Hypothalamus (tissue), 51 donors: ENCODE data around the gene HLA-E.
"Not testable (repeated sequence)": the region's sequence is repeated elsewhere in the genome, so short reads cannot be mapped to it uniquely, and the experiment has no call there.

Experiments used
- DNase-seq, 51 donors: peaks; one replicate each; lab custom pipeline; 2025; lab: John Stamatoyannopoulos, UW

Gene HLA-E

DNA sequence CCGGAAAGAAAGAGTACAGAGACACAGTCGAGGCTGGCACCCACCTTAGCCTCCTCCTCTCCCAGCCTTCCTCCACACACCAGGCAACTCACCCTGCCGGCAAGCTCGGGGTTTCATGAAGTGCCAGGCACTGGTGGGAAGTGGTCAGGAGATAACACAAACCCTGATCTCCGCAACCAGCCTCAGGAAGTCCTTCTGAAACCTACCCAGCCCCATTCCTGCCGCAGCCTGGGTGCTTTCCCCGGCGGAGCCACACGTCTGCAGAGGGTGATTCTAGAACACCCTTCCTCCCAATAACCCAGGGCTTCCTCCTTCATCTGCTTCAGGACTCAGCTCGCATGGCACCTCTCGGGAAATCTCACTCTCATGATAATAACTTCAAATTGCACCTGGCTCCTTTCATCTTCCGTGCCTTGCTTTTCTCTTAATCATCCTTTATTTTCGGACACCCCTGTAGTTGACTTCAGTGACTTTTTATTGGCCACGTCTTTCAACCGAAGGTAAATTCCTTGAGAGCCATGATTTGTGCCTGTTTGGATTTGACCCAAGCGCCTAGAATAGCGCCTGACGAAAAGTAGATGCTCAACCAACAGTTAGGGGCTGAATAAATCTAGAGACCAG is 8.7 kb upstream of the HLA-E start:
- no peak for DNase-seq

DNA sequence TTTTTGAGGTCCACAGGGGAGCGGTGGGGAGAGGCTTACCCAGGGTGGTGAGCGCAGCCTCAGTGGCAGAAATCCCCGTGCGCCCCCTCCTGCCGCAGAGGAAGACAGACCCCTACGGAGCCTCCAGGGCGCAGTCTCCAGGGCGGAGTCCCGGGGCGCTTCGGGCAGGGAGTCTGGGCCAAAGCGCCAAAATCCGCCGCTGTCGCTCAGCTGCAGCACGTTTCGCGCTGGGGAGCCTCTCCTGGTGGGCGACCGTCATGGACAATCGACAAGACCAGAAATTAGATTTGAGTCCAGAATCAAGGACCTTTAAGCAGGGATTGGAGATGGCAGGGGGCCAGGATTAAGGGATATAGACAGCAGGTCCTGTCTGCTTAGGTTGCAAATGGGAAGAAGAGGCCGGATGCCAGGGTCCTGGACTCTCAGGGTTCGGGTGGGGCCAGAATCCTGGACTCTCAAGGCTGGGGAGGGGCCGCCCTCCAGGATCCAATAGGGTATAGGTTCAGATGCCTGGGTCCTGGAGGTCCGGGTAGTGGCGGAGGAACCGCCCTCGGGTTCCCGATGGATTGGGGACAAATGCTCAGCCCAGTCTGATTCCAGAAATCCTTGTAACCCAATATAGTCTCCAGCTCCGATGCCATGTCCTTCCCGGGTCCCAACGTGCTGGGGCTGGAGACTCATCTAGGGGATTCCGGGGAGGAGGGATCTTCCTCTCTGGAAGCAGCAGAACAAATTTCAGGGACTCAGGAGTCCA is 7.9 kb upstream of the HLA-E start:
- no peak for DNase-seq

GRCh38 chr6:30481965-30482644 is 7.2 kb upstream of the HLA-E start:
- DNase-seq: peak in 30 of 51 donors; percentile 2 to 64 (median 24)

- DNase-seq: peak in 6 of 51 donors; percentile 7 to 46 (median 28)
Observed at GRCh38 chr6:30483677-30484279, 5.5 kb upstream of the HLA-E start.

DNA sequence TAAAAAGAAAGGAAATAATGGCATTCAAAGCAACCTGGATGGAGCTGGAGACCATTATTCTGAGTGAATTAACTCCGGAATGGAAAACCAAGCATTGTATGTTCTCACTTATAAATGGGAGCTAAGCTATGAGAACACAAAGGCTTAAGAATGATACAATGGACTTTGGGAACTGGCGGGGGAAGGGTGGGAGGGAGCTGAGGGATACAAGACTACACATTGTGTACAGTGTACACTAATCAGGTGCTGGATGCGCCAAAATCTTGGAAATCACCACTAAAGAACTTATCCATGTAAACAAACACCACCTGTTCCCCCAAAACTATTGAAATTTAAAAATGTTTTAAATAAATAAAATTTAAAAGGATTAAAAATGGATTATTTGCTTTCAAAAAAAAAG is 4.1 kb upstream of the HLA-E start:
- no peak for DNase-seq

DNA sequence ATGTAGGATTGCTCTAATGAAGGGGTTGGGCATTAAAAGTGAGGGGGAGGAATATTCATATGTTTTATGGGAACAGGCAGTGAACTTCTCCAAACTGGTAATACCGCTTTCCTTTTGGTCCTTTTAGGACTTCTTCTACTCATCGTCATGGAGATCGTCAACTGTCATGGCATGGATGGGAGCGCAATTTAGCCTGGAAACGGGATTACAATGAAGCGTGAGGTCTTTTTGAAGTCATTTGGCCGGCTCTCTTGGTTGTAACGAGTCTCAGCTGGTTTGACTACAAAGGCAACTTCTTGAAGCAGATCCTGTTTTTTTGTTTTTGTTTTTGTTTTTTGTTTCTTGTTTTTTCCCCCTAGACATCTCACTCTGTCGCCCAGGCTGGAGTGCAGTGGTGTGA is 1.4 kb upstream of the HLA-E start:
- DNase-seq: no peak

DNA sequence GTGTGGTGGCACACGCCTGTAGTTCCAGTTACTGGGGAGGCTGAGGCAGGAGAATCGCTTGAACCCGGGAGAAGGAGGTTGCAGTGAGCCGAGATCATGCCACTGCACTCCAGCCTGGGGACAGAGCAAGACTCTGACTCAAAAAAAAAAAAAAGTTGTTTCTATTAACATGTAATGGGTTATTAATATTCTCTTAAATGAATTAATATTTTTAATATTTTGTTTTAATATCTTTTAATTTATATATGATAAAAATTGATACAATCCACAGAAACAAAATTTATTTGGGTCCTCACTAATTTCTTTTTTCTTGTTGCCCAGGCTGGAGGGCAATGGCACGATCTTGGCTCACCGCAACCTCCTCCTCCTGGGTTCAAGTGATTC is 620 bp upstream of the HLA-E start:
- not testable (repeated sequence) for DNase-seq

DNA sequence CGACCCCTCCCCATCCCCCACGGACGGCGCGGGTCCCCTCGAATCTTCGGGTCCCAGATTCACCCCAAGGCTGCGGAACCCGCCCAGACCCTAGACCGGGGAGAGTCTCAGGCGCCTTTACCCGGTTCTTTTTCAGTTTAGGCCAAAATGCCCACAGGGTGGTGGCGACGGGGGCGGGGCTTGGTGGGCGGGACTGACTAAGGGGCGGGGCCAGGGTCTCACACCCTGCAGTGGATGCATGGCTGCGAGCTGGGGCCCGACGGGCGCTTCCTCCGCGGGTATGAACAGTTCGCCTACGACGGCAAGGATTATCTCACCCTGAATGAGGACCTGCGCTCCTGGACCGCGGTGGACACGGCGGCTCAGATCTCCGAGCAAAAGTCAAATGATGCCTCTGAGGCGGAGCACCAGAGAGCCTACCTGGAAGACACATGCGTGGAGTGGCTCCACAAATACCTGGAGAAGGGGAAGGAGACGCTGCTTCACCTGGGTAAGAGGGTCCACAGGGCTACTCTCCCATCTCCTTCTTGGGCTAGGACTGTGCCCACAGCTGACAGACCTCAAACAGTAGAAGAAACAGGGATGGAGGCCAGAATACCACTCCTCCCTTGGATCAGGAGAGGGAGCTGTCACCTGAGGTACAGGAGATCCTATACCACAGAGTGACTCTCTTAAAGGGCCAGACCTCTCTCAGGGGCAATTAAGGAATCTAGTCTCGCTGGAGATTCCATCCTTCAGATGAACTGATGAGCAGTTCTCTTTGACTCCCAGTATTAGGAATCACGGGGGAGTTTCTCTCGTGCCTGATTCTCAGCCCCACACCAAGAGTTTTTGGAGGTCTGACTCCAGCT is 942 bp downstream of the HLA-E start:
- DNase-seq: peak in 13 of 51 donors; percentile 11 to 37 (median 20)

DNA sequence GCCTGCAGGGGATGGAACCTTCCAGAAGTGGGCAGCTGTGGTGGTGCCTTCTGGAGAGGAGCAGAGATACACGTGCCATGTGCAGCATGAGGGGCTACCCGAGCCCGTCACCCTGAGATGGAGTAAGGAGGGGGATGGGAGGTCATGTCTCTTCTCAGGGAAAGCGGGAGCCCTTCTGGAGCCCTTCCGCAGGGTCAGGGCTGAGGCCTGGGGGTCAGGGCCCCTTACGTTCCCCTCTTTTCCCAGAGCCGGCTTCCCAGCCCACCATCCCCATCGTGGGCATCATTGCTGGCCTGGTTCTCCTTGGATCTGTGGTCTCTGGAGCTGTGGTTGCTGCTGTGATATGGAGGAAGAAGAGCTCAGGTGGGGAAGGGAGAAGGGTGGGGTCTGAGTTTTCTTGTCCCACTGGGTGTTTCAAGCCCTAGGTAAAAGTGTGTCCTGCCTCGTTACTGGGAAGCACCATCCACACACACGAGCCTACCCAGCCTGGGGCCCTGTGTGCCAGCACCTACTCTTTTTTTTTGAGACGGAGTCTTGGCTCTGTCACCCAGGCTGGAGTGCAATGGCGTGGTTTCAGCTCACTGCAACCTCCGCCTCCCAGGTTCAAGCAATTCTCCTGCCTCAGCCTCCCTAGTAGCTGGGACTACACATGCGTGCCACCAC is 2.1 kb downstream of the HLA-E start:
- DNase-seq: not testable (repeated sequence)

GRCh38 chr6:30491991-30492952 is 3.0 kb downstream of the HLA-E start:
- no peak for DNase-seq

DNA sequence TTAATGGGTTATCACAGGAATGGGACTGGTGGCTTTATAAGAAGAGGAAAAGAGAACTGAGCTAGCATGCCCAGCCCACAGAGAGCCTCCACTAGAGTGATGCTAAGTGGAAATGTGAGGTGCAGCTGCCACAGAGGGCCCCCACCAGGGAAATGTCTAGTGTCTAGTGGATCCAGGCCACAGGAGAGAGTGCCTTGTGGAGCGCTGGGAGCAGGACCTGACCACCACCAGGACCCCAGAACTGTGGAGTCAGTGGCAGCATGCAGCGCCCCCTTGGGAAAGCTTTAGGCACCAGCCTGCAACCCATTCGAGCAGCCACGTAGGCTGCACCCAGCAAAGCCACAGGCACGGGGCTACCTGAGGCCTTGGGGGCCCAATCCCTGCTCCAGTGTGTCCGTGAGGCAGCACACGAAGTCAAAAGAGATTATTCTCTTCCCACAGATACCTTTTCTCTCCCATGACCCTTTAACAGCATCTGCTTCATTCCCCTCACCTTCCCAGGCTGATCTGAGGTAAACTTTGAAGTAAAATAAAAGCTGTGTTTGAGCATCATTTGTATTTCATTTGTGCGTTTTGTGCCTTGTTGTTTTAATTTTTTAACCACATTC is 4.4 kb downstream of the HLA-E start:
- no peak for DNase-seq

- DNase-seq: no peak
Observed at GRCh38 chr6:30494291-30494861, 5.1 kb downstream of the HLA-E start.

DNA sequence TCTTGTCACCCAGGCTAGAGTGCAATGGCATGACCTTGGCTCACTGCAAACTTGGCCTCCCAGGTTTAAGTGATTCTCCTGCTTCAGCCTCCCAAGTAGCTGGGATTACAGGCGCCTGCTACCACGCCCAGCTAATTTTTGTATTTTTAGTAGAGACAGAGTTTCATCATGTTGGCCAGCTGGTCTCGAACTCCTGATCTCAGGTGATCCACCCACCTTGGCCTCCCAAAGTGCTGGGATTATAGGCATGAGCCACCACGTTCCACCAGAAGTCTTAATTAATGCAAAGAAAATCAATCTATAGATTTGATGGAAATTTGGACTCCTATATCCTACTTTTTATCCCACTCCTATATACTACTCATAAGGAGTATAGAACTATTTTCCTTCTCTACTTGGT is 5.8 kb downstream of the HLA-E start:
- DNase-seq: not testable (repeated sequence)

DNA sequence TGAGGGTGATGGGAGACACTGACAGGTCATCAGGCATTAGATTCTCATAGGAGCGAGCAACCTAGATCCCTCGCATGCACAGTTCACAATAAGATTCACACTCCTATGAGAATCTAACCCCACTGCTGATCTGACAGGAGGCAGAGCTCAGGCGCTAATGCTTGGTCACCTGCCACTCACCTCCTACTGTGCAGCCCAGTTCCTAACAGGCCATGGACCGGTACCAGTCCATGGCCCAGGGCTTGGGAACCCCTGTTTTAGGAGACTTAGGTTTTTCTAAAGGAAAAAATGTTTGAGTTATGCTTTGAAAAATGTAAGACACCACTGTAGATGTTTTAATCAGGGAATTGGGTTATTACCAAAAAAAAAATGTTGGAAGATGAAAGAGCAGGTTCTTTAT is 6.7 kb downstream of the HLA-E start:
- no peak for DNase-seq

DNA sequence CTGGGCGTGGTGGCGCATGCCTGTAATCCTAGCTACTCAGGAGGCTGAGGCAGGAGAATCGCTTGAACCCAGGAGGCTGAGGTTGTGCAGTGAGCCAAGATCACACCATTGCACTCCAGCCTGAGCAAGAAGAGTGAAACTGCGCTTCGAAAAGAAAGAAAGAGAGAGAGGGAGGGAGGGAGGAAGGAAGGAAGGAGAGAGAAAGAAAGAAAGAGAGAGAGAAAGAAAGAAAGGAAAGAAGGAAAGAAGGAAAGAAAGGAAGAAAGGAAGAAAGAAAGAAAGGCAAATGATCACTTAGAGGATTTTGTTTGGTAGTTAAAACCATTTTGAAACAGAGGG is 7.9 kb downstream of the HLA-E start:
- DNase-seq: not testable (repeated sequence)

- no peak for DNase-seq
Observed at GRCh38 chr6:30497714-30498113, 8.4 kb downstream of the HLA-E start.

GRCh38 chr6:30498705-30499104 is 9.4 kb downstream of the HLA-E start:
- not testable (repeated sequence) for DNase-seq
